GM19193 (cell line): ENCODE data around the gene RNF20.

ENCODE experiments used
- POLR2A ChIP-seq: IDR thresholded peaks from 4 replicates; pipeline ENCODE4 v1.6.1; 2011; ENCODE audit not compliant: insufficient read depth, insufficient read length; ENCODE audit errors: extremely low read depth

RNF20 gene

GRCh38 chr9:101516655-101517054 is 17.0 kb upstream of the RNF20 start:
- TF ChIP-seq POLR2A: no peak

GRCh38 chr9:101524371-101524770 is 9.3 kb upstream of the RNF20 start:
- TF ChIP-seq POLR2A: no peak

- TF ChIP-seq POLR2A: no peak
These were observed 6.6 kb upstream of the RNF20 start for GRCh38 chr9:101527066-101527465.

- no peak for TF ChIP-seq POLR2A
These were observed 5.6 kb upstream of the RNF20 start for GRCh38 chr9:101528015-101528414.

- no peak for TF ChIP-seq POLR2A
These were observed 3.5 kb upstream of the RNF20 start for GRCh38 chr9:101530076-101530711.

- TF ChIP-seq POLR2A: no peak
These were observed 2.7 kb downstream of the RNF20 start for GRCh38 chr9:101536351-101536750.

GRCh38 chr9:101536938-101537337 is 3.3 kb downstream of the RNF20 start:
- no peak for TF ChIP-seq POLR2A

GRCh38 chr9:101540069-101540468 is 6.4 kb downstream of the RNF20 start:
- TF ChIP-seq POLR2A: no peak

- TF ChIP-seq POLR2A: no peak
These were observed 9.6 kb downstream of the RNF20 start for GRCh38 chr9:101543098-101543735.

GRCh38 chr9:101561740-101562139 is 28.1 kb downstream of the RNF20 start:
- no peak for TF ChIP-seq POLR2A

GRCh38 chr9:101562966-101563365 is 29.3 kb downstream of the RNF20 start:
- no peak for TF ChIP-seq POLR2A

- TF ChIP-seq POLR2A: no peak
These were observed 30.6 kb downstream of the RNF20 start for GRCh38 chr9:101564252-101564651.

- TF ChIP-seq POLR2A: no peak
These were observed 33.5 kb downstream of the RNF20 start for GRCh38 chr9:101566904-101567724.

- no peak for TF ChIP-seq POLR2A
These were observed 34.2 kb downstream of the RNF20 start for GRCh38 chr9:101567725-101568350.
